HepG2 (cell line): Measurements from ENCODE around the gene NDRG3. TPM values are rescaled to one million over a fixed set of nuclear protein-coding genes. Genes with fewer than 3 reads are reported as not detected.

ENCODE experiments used
- ARID2 ChIP-seq: sonication (generic); formaldehyde crosslinking; IDR thresholded peaks from 2 replicates; pipeline ENCODE4 v1.8.1; 2022; ENCODE audit warnings: mild to moderate bottlenecking, missing genetic modification reagents, borderline replicate concordance
- CENPT ChIP-seq: sonication (generic); formaldehyde crosslinking; IDR thresholded peaks from 2 replicates; pipeline ENCODE4 v1.8.0; 2022; ENCODE audit warnings: low read depth, mild to moderate bottlenecking, moderate library complexity, missing genetic modification reagents
- CHCHD3 ChIP-seq: sonication (generic); formaldehyde crosslinking; IDR thresholded peaks from 2 replicates; pipeline ENCODE4 v1.8.0; 2022; ENCODE audit warnings: mild to moderate bottlenecking, missing genetic modification reagents, moderate library complexity
- GTF2F1 ChIP-seq: fragments of 150-350 bp; IDR thresholded peaks from 2 replicates; pipeline ENCODE4 v1.6.1; 2014; ENCODE audit warnings: low read length
- KDM5A ChIP-seq: fragments of 200-600 bp; sonication (generic); IDR thresholded peaks from 2 replicates; pipeline ENCODE4 v1.7.0; 2018; ENCODE audit warnings: antibody characterized with exemption, mild to moderate bottlenecking, low read length, borderline replicate concordance
- KDM5B ChIP-seq: sonication (generic); formaldehyde crosslinking; IDR thresholded peaks from 2 replicates; pipeline ENCODE4 v1.4.0; 2020; ENCODE audit warnings: missing genetic modification reagents, mild to moderate bottlenecking, borderline replicate concordance
- MAZ ChIP-seq, 2 experiments: sonication (generic) in 1 of 2; formaldehyde crosslinking in 1 of 2; IDR thresholded peaks; 2 replicates each; pipeline versions ENCODE4 v1.5.0 to v1.6.1; 2012 to 2020; ENCODE audit warnings: low read depth in 2 of 2, mild to moderate bottlenecking in 2 of 2, borderline replicate concordance in 1 of 2, improper control_type of control experiment in 1 of 2, low read length in 1 of 2, missing genetic modification reagents in 1 of 2, moderate library complexity in 1 of 2
- MBD4 ChIP-seq: IDR thresholded peaks from 2 replicates; pipeline ENCODE4 v1.6.1; 2012; ENCODE audit warnings: low read length, inconsistent platforms, borderline replicate concordance
- MED1 ChIP-seq: sonication (generic); formaldehyde crosslinking; IDR thresholded peaks from 2 replicates; pipeline ENCODE4 v1.4.0; 2020; ENCODE audit warnings: missing genetic modification reagents
- ZFP90 ChIP-seq: sonication (generic); formaldehyde crosslinking; IDR thresholded peaks from 2 replicates; pipeline ENCODE4 v1.8.0; 2022; ENCODE audit warnings: missing genetic modification reagents, mild to moderate bottlenecking, inconsistent platforms, borderline replicate concordance
- ZNF33A ChIP-seq: sonication (generic); formaldehyde crosslinking; IDR thresholded peaks from 2 replicates; pipeline ENCODE4 v1.5.1; 2020; ENCODE audit warnings: missing genetic modification reagents, mild to moderate bottlenecking, moderate library complexity, borderline replicate concordance
- ZNF33B ChIP-seq: sonication (generic); formaldehyde crosslinking; IDR thresholded peaks from 2 replicates; pipeline ENCODE4 v1.5.1; 2020; ENCODE audit warnings: mild to moderate bottlenecking, missing genetic modification reagents
- ZNF350 ChIP-seq: sonication (generic); formaldehyde crosslinking; IDR thresholded peaks from 2 replicates; pipeline ENCODE4 v1.4.0; 2020; ENCODE audit warnings: mild to moderate bottlenecking, low read depth, missing genetic modification reagents, borderline replicate concordance
- ZNF430 ChIP-seq: sonication (generic); formaldehyde crosslinking; IDR thresholded peaks from 2 replicates; pipeline ENCODE4 v1.9.0; 2021; ENCODE audit warnings: mild to moderate bottlenecking, missing genetic modification reagents
- ZNF501 ChIP-seq: sonication (generic); formaldehyde crosslinking; IDR thresholded peaks from 2 replicates; pipeline ENCODE4 v1.5.1; 2020; ENCODE audit warnings: mild to moderate bottlenecking, moderate library complexity, missing genetic modification reagents
- ZNF563 ChIP-seq: sonication (generic); formaldehyde crosslinking; IDR thresholded peaks from 2 replicates; pipeline ENCODE4 v1.8.0; 2022; ENCODE audit warnings: mild to moderate bottlenecking, moderate library complexity, missing genetic modification reagents
- polyA plus RNA-seq, 8 experiments: library from polyadenylated mRNA; depleted of rRNA in 3 of 8; stranded (reverse) in 7 of 8; unstranded in 1 of 8; fragments of >200 nt; fragmentation: Illumina TruSeq in 4 of 8; extraction: Trizol in 4 of 8; gene quantifications; 2 replicates each; pipeline versions ENCODE4 v1.2.1 to v1.2.3, GENCODE V29; 2011 to 2016; ENCODE audit warnings: low read depth in 4 of 8, missing spikeins in 1 of 8, mixed read lengths in 1 of 8; ENCODE audit not compliant: insufficient read depth in 1 of 8
- total RNA-seq, 5 experiments: library from RNA; depleted of rRNA; stranded (reverse); fragments of >200 nt; fragmentation: Illumina TruSeq; extraction: Trizol; gene quantifications; 2 replicates each; pipeline ENCODE4 v1.2.3, GENCODE V29; 2016; ENCODE audit warnings: low read depth in 1 of 5
- TF ChIP-seq, protein P1 (sequence below): IDR thresholded peaks from 2 replicates; pipeline ENCODE4 v1.6.1; 2016; ENCODE audit warnings: low read depth
- TF ChIP-seq, protein P2 (sequence below): IDR thresholded peaks from 2 replicates; pipeline ENCODE4 v1.6.1; 2012; ENCODE audit warnings: inconsistent platforms
- TF ChIP-seq, protein P3 (sequence below): sonication (generic); formaldehyde crosslinking; IDR thresholded peaks from 2 replicates; pipeline ENCODE4 v1.5.1; 2020; ENCODE audit warnings: mild to moderate bottlenecking, missing genetic modification reagents, moderate library complexity
- TF ChIP-seq, protein P4 (sequence below): sonication (generic); formaldehyde crosslinking; IDR thresholded peaks from 2 replicates; pipeline ENCODE4 v1.4.0; 2020; ENCODE audit warnings: missing genetic modification reagents

The NDRG3 gene
- total and polyA plus RNA-seq, 2 of the 13 experiments (the other 11 are each of a cell fraction or from before 2014, with no cell fraction given) = 36.0 to 40.5 TPM

DNA sequence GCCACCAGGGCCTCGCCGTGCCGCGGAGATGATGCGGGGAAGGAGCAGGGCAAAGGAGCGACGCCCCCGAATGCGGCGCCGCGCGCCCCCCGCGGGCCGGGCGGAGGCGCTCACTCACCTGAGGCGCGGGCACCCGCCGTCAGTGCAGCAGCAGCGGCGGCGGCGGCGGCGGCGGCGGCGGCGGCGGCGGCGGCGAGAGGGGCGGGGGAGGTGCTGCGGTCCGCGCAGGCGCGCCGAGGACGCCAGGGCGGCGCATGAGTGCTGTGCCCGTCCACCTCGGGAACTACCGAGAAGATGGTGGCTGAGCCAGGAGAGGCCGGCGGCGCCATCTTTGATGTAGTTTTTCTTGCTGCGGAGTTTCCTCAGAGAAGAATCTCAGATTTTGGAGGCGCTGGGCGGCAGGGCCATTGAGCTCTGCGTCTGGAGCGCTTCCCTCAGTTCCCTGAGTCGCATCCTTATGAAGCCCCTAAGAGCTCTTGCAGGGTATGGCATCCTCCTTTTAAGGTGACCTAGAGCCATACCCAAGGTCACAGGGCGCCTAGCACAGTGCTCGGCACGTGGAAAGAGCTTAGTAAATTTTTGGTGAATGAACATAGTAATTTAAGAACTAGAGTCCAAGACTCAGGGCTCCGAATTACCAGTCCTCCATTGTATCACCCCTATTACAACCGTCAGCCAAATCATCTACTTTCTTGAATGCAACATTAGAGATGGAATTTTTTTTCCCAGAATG lies at the start of gene NDRG3 (continued):
- TF ChIP-seq, protein P1, sequence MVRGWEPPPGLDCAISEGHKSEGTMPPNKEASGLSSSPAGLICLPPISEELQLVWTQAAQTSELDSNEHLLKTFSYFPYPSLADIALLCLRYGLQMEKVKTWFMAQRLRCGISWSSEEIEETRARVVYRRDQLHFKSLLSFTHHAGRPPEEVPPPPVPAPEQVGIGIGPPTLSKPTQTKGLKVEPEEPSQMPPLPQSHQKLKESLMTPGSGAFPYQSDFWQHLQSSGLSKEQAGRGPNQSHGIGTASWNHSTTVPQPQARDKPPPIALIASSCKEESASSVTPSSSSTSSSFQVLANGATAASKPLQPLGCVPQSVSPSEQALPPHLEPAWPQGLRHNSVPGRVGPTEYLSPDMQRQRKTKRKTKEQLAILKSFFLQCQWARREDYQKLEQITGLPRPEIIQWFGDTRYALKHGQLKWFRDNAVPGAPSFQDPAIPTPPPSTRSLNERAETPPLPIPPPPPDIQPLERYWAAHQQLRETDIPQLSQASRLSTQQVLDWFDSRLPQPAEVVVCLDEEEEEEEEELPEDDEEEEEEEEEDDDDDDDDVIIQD (CRISPR knock-in tag) = 0 out of 2 replicates have a peak, but pooled peaks have one; percentile 7
- TF ChIP-seq, protein P2, sequence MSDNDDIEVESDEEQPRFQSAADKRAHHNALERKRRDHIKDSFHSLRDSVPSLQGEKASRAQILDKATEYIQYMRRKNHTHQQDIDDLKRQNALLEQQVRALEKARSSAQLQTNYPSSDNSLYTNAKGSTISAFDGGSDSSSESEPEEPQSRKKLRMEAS = peak; percentile 43; the same call in 1 of the 2 replicates
- TF ChIP-seq ZNF430 (no peak; the same call in 1 of the 2 replicates), ZNF350 (CRISPR knock-in tag) (no peak; the same call in 1 of the 2 replicates), ZNF563 (CRISPR knock-in tag) (no peak), ARID2 (CRISPR knock-in tag) (no peak), MBD4 (no peak), ZNF33A (CRISPR knock-in tag) (no peak), ZFP90 (CRISPR knock-in tag) (0 out of 2 replicates have a peak, but pooled peaks have one; percentile 36), MAZ (IDR thresholded peaks at IDR 0.05; ENCODE audit: borderline replicate concordance, low read depth, low read length) (peak; percentile 69), MAZ (CRISPR knock-in tag; IDR thresholded peaks at IDR 0.05; ENCODE audit: low read depth) (peak; percentile 62), CHCHD3 (CRISPR knock-in tag) (peak; percentile 48; the same call in 1 of the 2 replicates), CENPT (CRISPR knock-in tag) (0 out of 2 replicates have a peak, but pooled peaks have one; percentile 55), KDM5A (peak; percentile 3; the same call in 1 of the 2 replicates), GTF2F1 (no peak), KDM5B (no peak), MED1 (CRISPR knock-in tag) (peak; percentile 33), ZNF501 (CRISPR knock-in tag) (peak; percentile 20; the same call in 1 of the 2 replicates), ZNF33B (CRISPR knock-in tag) (peak; percentile 82)
- TF ChIP-seq, protein P3, sequence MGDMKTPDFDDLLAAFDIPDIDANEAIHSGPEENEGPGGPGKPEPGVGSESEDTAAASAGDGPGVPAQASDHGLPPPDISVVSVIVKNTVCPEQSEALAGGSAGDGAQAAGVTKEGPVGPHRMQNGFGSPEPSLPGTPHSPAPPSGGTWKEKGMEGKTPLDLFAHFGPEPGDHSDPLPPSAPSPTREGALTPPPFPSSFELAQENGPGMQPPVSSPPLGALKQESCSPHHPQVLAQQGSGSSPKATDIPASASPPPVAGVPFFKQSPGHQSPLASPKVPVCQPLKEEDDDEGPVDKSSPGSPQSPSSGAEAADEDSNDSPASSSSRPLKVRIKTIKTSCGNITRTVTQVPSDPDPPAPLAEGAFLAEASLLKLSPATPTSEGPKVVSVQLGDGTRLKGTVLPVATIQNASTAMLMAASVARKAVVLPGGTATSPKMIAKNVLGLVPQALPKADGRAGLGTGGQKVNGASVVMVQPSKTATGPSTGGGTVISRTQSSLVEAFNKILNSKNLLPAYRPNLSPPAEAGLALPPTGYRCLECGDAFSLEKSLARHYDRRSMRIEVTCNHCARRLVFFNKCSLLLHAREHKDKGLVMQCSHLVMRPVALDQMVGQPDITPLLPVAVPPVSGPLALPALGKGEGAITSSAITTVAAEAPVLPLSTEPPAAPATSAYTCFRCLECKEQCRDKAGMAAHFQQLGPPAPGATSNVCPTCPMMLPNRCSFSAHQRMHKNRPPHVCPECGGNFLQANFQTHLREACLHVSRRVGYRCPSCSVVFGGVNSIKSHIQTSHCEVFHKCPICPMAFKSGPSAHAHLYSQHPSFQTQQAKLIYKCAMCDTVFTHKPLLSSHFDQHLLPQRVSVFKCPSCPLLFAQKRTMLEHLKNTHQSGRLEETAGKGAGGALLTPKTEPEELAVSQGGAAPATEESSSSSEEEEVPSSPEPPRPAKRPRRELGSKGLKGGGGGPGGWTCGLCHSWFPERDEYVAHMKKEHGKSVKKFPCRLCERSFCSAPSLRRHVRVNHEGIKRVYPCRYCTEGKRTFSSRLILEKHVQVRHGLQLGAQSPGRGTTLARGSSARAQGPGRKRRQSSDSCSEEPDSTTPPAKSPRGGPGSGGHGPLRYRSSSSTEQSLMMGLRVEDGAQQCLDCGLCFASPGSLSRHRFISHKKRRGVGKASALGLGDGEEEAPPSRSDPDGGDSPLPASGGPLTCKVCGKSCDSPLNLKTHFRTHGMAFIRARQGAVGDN (CRISPR knock-in tag) = peak; percentile 65
- TF ChIP-seq, protein P4, sequence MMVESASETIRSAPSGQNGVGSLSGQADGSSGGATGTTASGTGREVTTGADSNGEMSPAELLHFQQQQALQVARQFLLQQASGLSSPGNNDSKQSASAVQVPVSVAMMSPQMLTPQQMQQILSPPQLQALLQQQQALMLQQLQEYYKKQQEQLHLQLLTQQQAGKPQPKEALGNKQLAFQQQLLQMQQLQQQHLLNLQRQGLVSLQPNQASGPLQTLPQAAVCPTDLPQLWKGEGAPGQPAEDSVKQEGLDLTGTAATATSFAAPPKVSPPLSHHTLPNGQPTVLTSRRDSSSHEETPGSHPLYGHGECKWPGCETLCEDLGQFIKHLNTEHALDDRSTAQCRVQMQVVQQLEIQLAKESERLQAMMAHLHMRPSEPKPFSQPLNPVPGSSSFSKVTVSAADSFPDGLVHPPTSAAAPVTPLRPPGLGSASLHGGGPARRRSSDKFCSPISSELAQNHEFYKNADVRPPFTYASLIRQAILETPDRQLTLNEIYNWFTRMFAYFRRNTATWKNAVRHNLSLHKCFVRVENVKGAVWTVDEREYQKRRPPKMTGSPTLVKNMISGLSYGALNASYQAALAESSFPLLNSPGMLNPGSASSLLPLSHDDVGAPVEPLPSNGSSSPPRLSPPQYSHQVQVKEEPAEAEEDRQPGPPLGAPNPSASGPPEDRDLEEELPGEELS (CRISPR knock-in tag) = no peak
